Heart left ventricle (tissue), 16 donors: ENCODE measurements around the gene PDE10A. TPM values are rescaled to one million over a fixed set of nuclear protein-coding genes. Genes with fewer than 3 reads are reported as not detected.
"Not testable (repeated sequence)": the region's sequence is repeated elsewhere in the genome, so short reads cannot be mapped to it uniquely, and the experiment has no call there.

Experiments
- ATAC-seq, 4 donors: fragments of 200-7000 bp; cut with Tn5 transposase; one replicate each; pipeline ENCODE4 v1.9.1; 2020 to 2022; ENCODE audit warnings: moderate library complexity in 4 of 4, mild to moderate bottlenecking in 3 of 4, moderate number of reproducible peaks in 1 of 4
- DNase-seq, 5 donors: peaks; one replicate each; pipeline ENCODE4 v3.0.0-alpha.2; 2020
- H3K27ac ChIP-seq, 12 donors: fragments of 200-600 bp; sonication (generic) in 4 of 12; one replicate each; pipeline versions ENCODE4 v1.5.0 to v1.8.0; 2016 to 2022; ENCODE audit warnings: mild to moderate bottlenecking in 2 of 12
- H3K27me3 ChIP-seq, 9 donors: fragments of 200-600 bp; sonication (generic) in 2 of 9; one replicate each; pipeline versions ENCODE4 v1.5.1 to v1.8.0; 2016 to 2022; ENCODE audit warnings: mild to moderate bottlenecking in 3 of 9
- H3K36me3 ChIP-seq, 9 donors: fragments of 200-600 bp; sonication (generic) in 2 of 9; one replicate each; pipeline versions ENCODE4 v1.5.0 to v1.8.0; 2018 to 2022; ENCODE audit warnings: mild to moderate bottlenecking in 2 of 9
- H3K4me1 ChIP-seq, 12 donors: fragments of 200-600 bp; sonication (generic) in 4 of 12; one replicate each; pipeline versions ENCODE4 v1.5.0 to v1.8.0; 2016 to 2022; ENCODE audit warnings: mild to moderate bottlenecking in 3 of 12
- H3K4me3 ChIP-seq, 12 donors: fragments of 200-600 bp; sonication (generic) in 4 of 12; one replicate each; pipeline versions ENCODE4 v1.5.0 to v1.8.0; 2017 to 2022; ENCODE audit warnings: mild to moderate bottlenecking in 9 of 12, moderate library complexity in 4 of 12
- H3K9me3 ChIP-seq, 12 donors: fragments of 200-600 bp; sonication (generic) in 4 of 12; one replicate each; pipeline versions ENCODE4 v1.5.0 to v1.8.0; 2016 to 2022; ENCODE audit warnings: mild to moderate bottlenecking in 1 of 12
- POLR2A ChIP-seq, 2 donors: fragments of 450-650 bp; IDR thresholded peaks; one replicate each; pipeline ENCODE4 v1.6.1; 2017; ENCODE audit warnings: antibody characterized with exemption in 2 of 2, mild to moderate bottlenecking in 2 of 2, moderate library complexity in 2 of 2
- WGBS, 4 donors: extraction: QIAGEN DNeasy Blood & Tissue Kit in 2 of 4; methylation state at CpG; one replicate each; pipeline versions ENCODE4 v1.1.5 to v1.1.7; 2013 to 2018; 5-methylcytosine and 5-hydroxymethylcytosine counted together
- intact Hi-C, 10 donors: fragments of 100-400 bp; cut with DNase I; formaldehyde crosslinking; loops; one replicate each; pipeline versions ENCODE4 v1.11.1 to v1.14.2; 2022
- polyA plus RNA-seq, 2 donors: library from polyadenylated mRNA; stranded (reverse); fragments of 200-250 nt; gene quantifications; one replicate each; pipeline ENCODE4 v1.2.3, GENCODE V29; 2013
- total RNA-seq, 9 donors: library from RNA; depleted of rRNA in 2 of 9; stranded (reverse); fragments of >200 nt in 2 of 9; fragmentation: NEBNext Ultra II Directional in 3 of 9; extraction: Animal tissue kit (Norgen Biotek cat#: 25700) in 3 of 9; gene quantifications; one replicate each; pipeline versions ENCODE4 v1.1.0 to v1.2.4, GENCODE V29; 2016 to 2023
- TF ChIP-seq, protein P1 (sequence below), 12 donors: fragments of 200-600 bp; sonication (generic) in 4 of 12; IDR thresholded peaks; one replicate each; pipeline versions ENCODE4 v1.5.0 to v1.8.0; 2018 to 2022; ENCODE audit warnings: antibody characterized with exemption in 12 of 12, mild to moderate bottlenecking in 5 of 12
- donor health status: ischemic (EF 13 %, LVEDD 7.1; RV severe dilation, severe dysfunction).
- donor health status: healthy with polysubstance abuse.
- donor health status: DM: no; HTN: yes; CAD: no.
- donor health status: DM: no; HTN: no; CAD: no.
- donor health status: ischemic (EF 25% LVEDD 6.9; RV normal size, moderate dysfunction).
- donor health status: ischemic (EF 25% LVEDD 5.7; RV mildly dilated, moderate dysfunction).
- donor health status: healthy.
- donor health status: DM: yes; HTN: yes; CAD: no.
- donor health status: ischemic (EF 35%, LVEDD 5.7; RV mildly dilated, moderate dysfunction).
- donor health status: nonischemic (EF 11% LVEDD 7.7; RV severe dilation, severe dysfunction).
- donor health status: DM: yes; HTN: yes; CAD: no.
- donor health status: PGD.
- donor health status: ischemic (EF 29% LVEDD 5.4; RV normal size, mild dysfunction).
- donor health status: nonischemic (EF 23%, LVEDD 6.1; RV moderate dilation, normal function).

PDE10A gene
- total and polyA plus RNA-seq, 11 donors = 4.2 to 22.4 (median 12.8) TPM

GRCh38 chr6:165594584-165595333 is 68.3 kb downstream of the PDE10A start:
- Histone ChIP-seq H3K9me3 (peaks cover 0 to 30% (median 8%) of the 10 kb centered on the region in 12 donors), H3K4me1 (peaks cover 0 to 9% (median 0%) of the 10 kb centered on the region in 12 donors), H3K36me3 (no peaks in the 10 kb centered on the region), H3K27me3 (no peaks in the 10 kb centered on the region), H3K27ac (peak overlapping the region in 2 of 12 donors; percentile 31 to 46), H3K4me3 (no peak overlapping the region)
- TF ChIP-seq, protein P1, sequence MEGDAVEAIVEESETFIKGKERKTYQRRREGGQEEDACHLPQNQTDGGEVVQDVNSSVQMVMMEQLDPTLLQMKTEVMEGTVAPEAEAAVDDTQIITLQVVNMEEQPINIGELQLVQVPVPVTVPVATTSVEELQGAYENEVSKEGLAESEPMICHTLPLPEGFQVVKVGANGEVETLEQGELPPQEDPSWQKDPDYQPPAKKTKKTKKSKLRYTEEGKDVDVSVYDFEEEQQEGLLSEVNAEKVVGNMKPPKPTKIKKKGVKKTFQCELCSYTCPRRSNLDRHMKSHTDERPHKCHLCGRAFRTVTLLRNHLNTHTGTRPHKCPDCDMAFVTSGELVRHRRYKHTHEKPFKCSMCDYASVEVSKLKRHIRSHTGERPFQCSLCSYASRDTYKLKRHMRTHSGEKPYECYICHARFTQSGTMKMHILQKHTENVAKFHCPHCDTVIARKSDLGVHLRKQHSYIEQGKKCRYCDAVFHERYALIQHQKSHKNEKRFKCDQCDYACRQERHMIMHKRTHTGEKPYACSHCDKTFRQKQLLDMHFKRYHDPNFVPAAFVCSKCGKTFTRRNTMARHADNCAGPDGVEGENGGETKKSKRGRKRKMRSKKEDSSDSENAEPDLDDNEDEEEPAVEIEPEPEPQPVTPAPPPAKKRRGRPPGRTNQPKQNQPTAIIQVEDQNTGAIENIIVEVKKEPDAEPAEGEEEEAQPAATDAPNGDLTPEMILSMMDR (IDR thresholded peaks at IDR 0.05) = no peak
- no peak for TF ChIP-seq POLR2A (IDR thresholded peaks at IDR 0.05)
- 68 to 72% (median 71%) methylated on average over 7 of the region's 7 CpGs for WGBS, 4 donors
- DNase-seq (no peak), ATAC-seq (peak in 3 of 4 donors; percentile 65 to 78 (median 73))
- intact Hi-C loops = no loop called here

- H3K36me3 ChIP-seq, H3K4me1 ChIP-seq, intact Hi-C loops, DNase-seq, H3K4me3 ChIP-seq, H3K27me3 ChIP-seq, ATAC-seq, H3K27ac ChIP-seq: not testable (repeated sequence)
- WGBS, 4 donors = 95 to 98% (median 97%) methylated on average over 4 of the region's 4 CpGs
- H3K9me3 ChIP-seq = peaks cover 0 to 30% (median 8%) of the 10 kb centered on the region in 12 donors
Measured at GRCh38 chr6:165592947-165593346, 70.1 kb downstream of the PDE10A start.

DNA sequence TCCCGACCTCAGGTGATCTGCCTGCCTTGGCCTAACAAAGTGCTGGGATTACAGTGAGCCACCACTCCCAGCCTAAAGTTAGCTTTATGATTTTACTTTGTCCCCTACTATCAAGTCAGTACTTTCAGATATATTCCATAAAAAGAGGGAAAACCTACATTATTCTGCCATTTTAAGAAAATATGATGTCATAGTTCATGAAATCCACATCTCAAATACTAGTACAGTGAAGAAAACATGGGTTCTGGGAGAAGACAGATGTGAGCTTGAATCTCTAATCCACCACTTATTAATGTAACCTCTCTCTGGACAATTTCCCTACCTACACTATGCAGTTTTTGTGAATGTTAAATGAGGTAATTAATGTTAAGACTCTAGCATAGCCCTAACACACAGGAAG is 74.5 kb downstream of the PDE10A start:
- no peak overlapping the region for H3K4me3 ChIP-seq
- no peak overlapping the region for H3K27ac ChIP-seq
- H3K27me3 ChIP-seq = no peaks in the 10 kb centered on the region
- no peaks in the 10 kb centered on the region for H3K36me3 ChIP-seq
- no peak for ATAC-seq
- 92 to 100% (median 95%) methylated on average over 1 of the region's 1 CpG for WGBS, 4 donors
- intact Hi-C loops = no loop called here
- DNase-seq = no peak
- peaks cover 0 to 2% (median 0%) of the 10 kb centered on the region in 12 donors for H3K4me1 ChIP-seq
- peaks cover 0 to 28% (median 7%) of the 10 kb centered on the region in 12 donors for H3K9me3 ChIP-seq
- TF ChIP-seq, protein P1 (IDR thresholded peaks at IDR 0.05) = no peak
- no peak for TF ChIP-seq POLR2A (IDR thresholded peaks at IDR 0.05)

DNA sequence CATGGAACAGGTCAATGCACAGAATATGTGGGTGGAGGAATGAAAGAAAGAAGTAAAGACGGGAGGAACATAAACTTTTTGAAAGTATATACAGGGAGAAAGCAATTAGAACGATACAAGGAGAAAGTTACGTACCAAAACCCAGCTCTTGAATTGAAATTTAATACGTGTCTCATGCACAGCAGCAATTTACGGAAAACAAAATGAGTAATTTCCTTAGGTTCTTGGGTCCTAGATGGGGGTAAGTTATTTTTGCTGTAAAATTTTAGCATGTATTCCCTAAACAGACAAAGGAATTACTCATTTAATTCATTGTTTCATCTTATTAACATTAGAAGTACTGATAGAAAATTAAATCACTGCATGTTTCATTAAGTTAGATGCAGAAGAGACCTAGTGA is 75.8 kb downstream of the PDE10A start:
- intact Hi-C loops = no loop called here
- H3K4me3 ChIP-seq = no peak overlapping the region

More for the DNA sequence above, 75.8 kb downstream of the PDE10A start:
- Histone ChIP-seq H3K9me3 (peaks cover 0 to 16% (median 3%) of the 10 kb centered on the region in 12 donors), H3K36me3 (no peaks in the 10 kb centered on the region), H3K4me1 (peaks cover 0 to 2% (median 0%) of the 10 kb centered on the region in 12 donors), H3K27ac (no peak overlapping the region), H3K27me3 (no peaks in the 10 kb centered on the region)
- TF ChIP-seq, protein P1 (IDR thresholded peaks at IDR 0.05) = no peak
- TF ChIP-seq POLR2A (IDR thresholded peaks at IDR 0.05) = no peak
- ATAC-seq (no peak), DNase-seq (no peak)
- WGBS, 4 donors = 92 to 97% (median 95%) methylated on average over 5 of the region's 5 CpGs
